Measurements from ENCODE around the gene PKDREJ.
"Not testable (repeated sequence)": the region's sequence is repeated elsewhere in the genome, so short reads cannot be mapped to it uniquely, and the experiment has no call there.

Gene PKDREJ

GRCh38 chr22:46263216-46263590, at the start of gene PKDREJ:
Gene PKDREJ, minus strand, starts transcription at chr22:46263343. Its CDS starts 21 bp downstream, at chr22:46263322.
- no peak for DNase-seq (ENCODE audit: low read depth in 1 of 2, low spot score in 1 of 2)

- not testable (repeated sequence) for DNase-seq (ENCODE audit: low read depth in 1 of 2, low spot score in 1 of 2)
Observed at GRCh38 chr22:46312848-46313247, 49.7 kb upstream of the PKDREJ start.

- DNase-seq (ENCODE audit: low read depth in 1 of 2, low spot score in 1 of 2): no peak
Observed at GRCh38 chr22:46312056-46312455, 48.9 kb upstream of the PKDREJ start.

- DNase-seq (ENCODE audit: low read depth in 1 of 2, low spot score in 1 of 2): no peak
Observed at GRCh38 chr22:46309526-46310085, 46.5 kb upstream of the PKDREJ start.

GRCh38 chr22:46308283-46308988, 45.3 kb upstream of the PKDREJ start:
- DNase-seq (ENCODE audit: low read depth in 1 of 2, low spot score in 1 of 2): no peak

GRCh38 chr22:46303347-46303965, 40.3 kb upstream of the PKDREJ start:
- no peak for DNase-seq (ENCODE audit: low read depth in 1 of 2, low spot score in 1 of 2)

GRCh38 chr22:46300491-46300890, 37.3 kb upstream of the PKDREJ start:
- DNase-seq (ENCODE audit: low read depth in 1 of 2, low spot score in 1 of 2): no peak

GRCh38 chr22:46299101-46299500, 36.0 kb upstream of the PKDREJ start:
- no peak for DNase-seq (ENCODE audit: low read depth in 1 of 2, low spot score in 1 of 2)

- DNase-seq (ENCODE audit: low read depth in 1 of 2, low spot score in 1 of 2): no peak
Observed at GRCh38 chr22:46297151-46297812, 34.1 kb upstream of the PKDREJ start.

- peak; percentile 90 to 96 for DNase-seq (ENCODE audit: low read depth in 1 of 2, low spot score in 1 of 2)
Observed at GRCh38 chr22:46296257-46297150, 33.4 kb upstream of the PKDREJ start, which contains the start of gene GTSE1. Gene GTSE1, plus strand, starts transcription at chr22:46296870. Its CDS starts 531 bp downstream, at chr22:46297401.

- no peak for DNase-seq (ENCODE audit: low read depth in 1 of 2, low spot score in 1 of 2)
Observed at GRCh38 chr22:46295277-46295971, 32.3 kb upstream of the PKDREJ start.

GRCh38 chr22:46294784-46295183, 31.6 kb upstream of the PKDREJ start:
- DNase-seq (ENCODE audit: low read depth in 1 of 2, low spot score in 1 of 2): no peak

GRCh38 chr22:46293577-46294260, 30.6 kb upstream of the PKDREJ start:
- no peak for DNase-seq (ENCODE audit: low read depth in 1 of 2, low spot score in 1 of 2)

- no peak for DNase-seq (ENCODE audit: low read depth in 1 of 2, low spot score in 1 of 2)
Observed at GRCh38 chr22:46292732-46293131, 29.6 kb upstream of the PKDREJ start.

- DNase-seq (ENCODE audit: low read depth in 1 of 2, low spot score in 1 of 2): no peak
Observed at GRCh38 chr22:46292173-46292572, 29.0 kb upstream of the PKDREJ start.

GRCh38 chr22:46290843-46291785, 28.0 kb upstream of the PKDREJ start:
- no peak for DNase-seq (ENCODE audit: low read depth in 1 of 2, low spot score in 1 of 2)

GRCh38 chr22:46290121-46290842, 27.1 kb upstream of the PKDREJ start:
- no peak for DNase-seq (ENCODE audit: low read depth in 1 of 2, low spot score in 1 of 2)

Data from activated CD4-positive, alpha-beta T cell treated with anti-CD3 and anti-CD28 coated beads, Interleukin-2, amount 50 U/mL, for 24 hours (primary cell).